GM23338 (cell line): ENCODE measurements around the gene KLF14. TPM values are rescaled to one million over a fixed set of nuclear protein-coding genes. Genes with fewer than 3 reads are reported as not detected.
"Not testable (repeated sequence)": the region's sequence is repeated elsewhere in the genome, so short reads cannot be mapped to it uniquely, and the experiment has no call there.

Source experiments
- ATAC-seq: fragments of 200-7000 bp; cut with Tn5 transposase; 3 replicates; pipeline ENCODE4 v1.9.1; 2020
- DNase-seq: peaks from one replicate; pipeline ENCODE4 v3.0.0-alpha.2; 2015; ENCODE audit warnings: low spot score
- H2AFZ ChIP-seq: fragments of 200-600 bp; sonication (generic); 2 replicates; pipeline ENCODE4 v1.8.0; 2016; ENCODE audit warnings: antibody characterized with exemption, mild to moderate bottlenecking, moderate library complexity
- H3F3A ChIP-seq: fragments of 200-600 bp; sonication (generic); replicated peaks from 2 replicates; pipeline ENCODE4 v1.8.0; 2017; ENCODE audit warnings: antibody characterized with exemption, mixed run types, low read depth
- H3K27ac ChIP-seq: fragments of 200-600 bp; sonication (generic); 2 replicates; pipeline ENCODE4 v1.6.1; 2016; ENCODE audit warnings: low read depth
- H3K27me3 ChIP-seq: fragments of 200-600 bp; sonication (generic); 2 replicates; pipeline ENCODE4 v1.8.0; 2016; ENCODE audit warnings: mild to moderate bottlenecking, mixed run types, moderate library complexity; ENCODE audit not compliant: insufficient read depth
- H3K36me3 ChIP-seq: fragments of 200-600 bp; sonication (generic); 2 replicates; pipeline ENCODE4 v1.8.0; 2016; ENCODE audit warnings: mild to moderate bottlenecking; ENCODE audit not compliant: insufficient read depth
- H3K4me1 ChIP-seq: fragments of 200-600 bp; sonication (generic); 2 replicates; pipeline ENCODE4 v1.8.0; 2016; ENCODE audit warnings: mild to moderate bottlenecking, moderate library complexity; ENCODE audit not compliant: insufficient read depth
- H3K4me2 ChIP-seq: fragments of 200-600 bp; sonication (generic); 2 replicates; pipeline ENCODE4 v1.7.1; 2017; ENCODE audit warnings: mixed run types
- H3K4me3 ChIP-seq: fragments of 200-600 bp; sonication (generic); 2 replicates; pipeline ENCODE4 v1.6.1; 2016; ENCODE audit warnings: mixed run types
- H3K79me2 ChIP-seq: fragments of 200-600 bp; sonication (generic); replicated peaks from 2 replicates; pipeline ENCODE4 v1.8.0; 2017; ENCODE audit warnings: mild to moderate bottlenecking; ENCODE audit not compliant: insufficient read depth
- H3K9me2 ChIP-seq: fragments of 200-600 bp; sonication (generic); 2 replicates; pipeline ENCODE4 v1.8.0; 2017; ENCODE audit not compliant: insufficient read depth
- H4K20me1 ChIP-seq: fragments of 200-600 bp; sonication (generic); replicated peaks from 2 replicates; pipeline ENCODE4 v1.8.0; 2017; ENCODE audit warnings: mild to moderate bottlenecking; ENCODE audit not compliant: insufficient read depth
- H3K27ac Mint-ChIP-seq: 2 replicates; pipeline ENCODE4 v1.8.0; 2020; ENCODE audit warnings: inconsistent platforms, mild to moderate bottlenecking, moderate library complexity, mixed read lengths
- H3K27me3 Mint-ChIP-seq: 3 replicates; pipeline ENCODE4 v1.8.0; 2022; ENCODE audit warnings: low read depth, mild to moderate bottlenecking, moderate library complexity, mixed read lengths, inconsistent platforms; ENCODE audit not compliant: insufficient read depth, poor library complexity
- H3K36me3 Mint-ChIP-seq: 3 replicates; pipeline ENCODE4 v1.8.0; 2021; ENCODE audit warnings: low read depth, mild to moderate bottlenecking, inconsistent platforms, moderate library complexity, mixed read lengths
- H3K4me1 Mint-ChIP-seq: 3 replicates; pipeline ENCODE4 v1.8.0; 2020; ENCODE audit warnings: mild to moderate bottlenecking, inconsistent platforms, mixed read lengths
- H3K4me3 Mint-ChIP-seq: 3 replicates; pipeline ENCODE4 v1.8.0; 2021; ENCODE audit warnings: moderate library complexity, mild to moderate bottlenecking, inconsistent platforms, mixed read lengths
- H3K9me3 Mint-ChIP-seq: 3 replicates; pipeline ENCODE4 v1.8.0; 2020; ENCODE audit warnings: moderate library complexity, mild to moderate bottlenecking, inconsistent platforms, mixed read lengths
- ZNF114 ChIP-seq: fragments of 250-450 bp; sonication (Bioruptor Pico); IDR thresholded peaks from 2 replicates; pipeline ENCODE4 v1.5.0; 2020; ENCODE audit warnings: mild to moderate bottlenecking, moderate library complexity
- polyA plus RNA-seq: library from polyadenylated mRNA; unstranded; fragments of >200 nt; fragmentation: Nextera tagmentation; extraction: Ambion mirVana; gene quantifications from 2 replicates; pipeline ENCODE4 v1.2.1, GENCODE V29; 2016
- total RNA-seq: library from RNA; depleted of rRNA; stranded (reverse); fragments of >200 nt; shearing (Covaris generic); gene quantifications from 2 replicates; pipeline ENCODE4 v1.2.3, GENCODE V29; 2014
- TF ChIP-seq, protein P1 (sequence below): fragments of 250-450 bp; sonication (Bioruptor Pico); IDR thresholded peaks from 2 replicates; pipeline ENCODE4 v1.5.0; 2020; ENCODE audit warnings: mild to moderate bottlenecking, moderate library complexity
- TF ChIP-seq, protein P2 (sequence below), 2 experiments: fragments of 200-600 bp in 1 of 2; sonication (generic) in 1 of 2; conservative IDR thresholded peaks; 2 replicates each; pipeline versions ENCODE4 v1.5.1 to v1.6.1; 2016 to 2017; ENCODE audit warnings: antibody characterized with exemption in 2 of 2, low read depth in 2 of 2, mild to moderate bottlenecking in 2 of 2, moderate library complexity in 1 of 2

KLF14 gene
- total and polyA plus RNA-seq, 2 experiments from 2014 or later, result not detected

DNA sequence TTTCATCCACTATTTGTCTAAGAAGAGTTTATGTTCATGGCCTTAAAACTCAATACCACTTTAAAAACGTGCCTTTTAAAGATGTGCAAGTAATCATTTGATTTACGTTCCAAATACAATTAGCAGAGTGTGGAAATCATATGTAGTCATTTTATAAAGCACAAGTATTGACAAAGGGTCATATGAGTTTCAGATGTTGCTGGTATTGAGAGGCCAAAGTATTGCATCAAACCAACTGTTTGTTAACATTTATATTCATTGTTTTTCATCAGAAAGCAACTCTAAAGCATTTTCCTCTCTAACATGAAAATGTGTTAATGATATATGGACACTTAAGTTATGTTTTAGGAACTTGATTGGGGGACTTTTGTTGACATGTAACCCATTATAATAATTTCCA lies 36.2 kb downstream of the KLF14 start (continued):
- TF ChIP-seq, protein P1, sequence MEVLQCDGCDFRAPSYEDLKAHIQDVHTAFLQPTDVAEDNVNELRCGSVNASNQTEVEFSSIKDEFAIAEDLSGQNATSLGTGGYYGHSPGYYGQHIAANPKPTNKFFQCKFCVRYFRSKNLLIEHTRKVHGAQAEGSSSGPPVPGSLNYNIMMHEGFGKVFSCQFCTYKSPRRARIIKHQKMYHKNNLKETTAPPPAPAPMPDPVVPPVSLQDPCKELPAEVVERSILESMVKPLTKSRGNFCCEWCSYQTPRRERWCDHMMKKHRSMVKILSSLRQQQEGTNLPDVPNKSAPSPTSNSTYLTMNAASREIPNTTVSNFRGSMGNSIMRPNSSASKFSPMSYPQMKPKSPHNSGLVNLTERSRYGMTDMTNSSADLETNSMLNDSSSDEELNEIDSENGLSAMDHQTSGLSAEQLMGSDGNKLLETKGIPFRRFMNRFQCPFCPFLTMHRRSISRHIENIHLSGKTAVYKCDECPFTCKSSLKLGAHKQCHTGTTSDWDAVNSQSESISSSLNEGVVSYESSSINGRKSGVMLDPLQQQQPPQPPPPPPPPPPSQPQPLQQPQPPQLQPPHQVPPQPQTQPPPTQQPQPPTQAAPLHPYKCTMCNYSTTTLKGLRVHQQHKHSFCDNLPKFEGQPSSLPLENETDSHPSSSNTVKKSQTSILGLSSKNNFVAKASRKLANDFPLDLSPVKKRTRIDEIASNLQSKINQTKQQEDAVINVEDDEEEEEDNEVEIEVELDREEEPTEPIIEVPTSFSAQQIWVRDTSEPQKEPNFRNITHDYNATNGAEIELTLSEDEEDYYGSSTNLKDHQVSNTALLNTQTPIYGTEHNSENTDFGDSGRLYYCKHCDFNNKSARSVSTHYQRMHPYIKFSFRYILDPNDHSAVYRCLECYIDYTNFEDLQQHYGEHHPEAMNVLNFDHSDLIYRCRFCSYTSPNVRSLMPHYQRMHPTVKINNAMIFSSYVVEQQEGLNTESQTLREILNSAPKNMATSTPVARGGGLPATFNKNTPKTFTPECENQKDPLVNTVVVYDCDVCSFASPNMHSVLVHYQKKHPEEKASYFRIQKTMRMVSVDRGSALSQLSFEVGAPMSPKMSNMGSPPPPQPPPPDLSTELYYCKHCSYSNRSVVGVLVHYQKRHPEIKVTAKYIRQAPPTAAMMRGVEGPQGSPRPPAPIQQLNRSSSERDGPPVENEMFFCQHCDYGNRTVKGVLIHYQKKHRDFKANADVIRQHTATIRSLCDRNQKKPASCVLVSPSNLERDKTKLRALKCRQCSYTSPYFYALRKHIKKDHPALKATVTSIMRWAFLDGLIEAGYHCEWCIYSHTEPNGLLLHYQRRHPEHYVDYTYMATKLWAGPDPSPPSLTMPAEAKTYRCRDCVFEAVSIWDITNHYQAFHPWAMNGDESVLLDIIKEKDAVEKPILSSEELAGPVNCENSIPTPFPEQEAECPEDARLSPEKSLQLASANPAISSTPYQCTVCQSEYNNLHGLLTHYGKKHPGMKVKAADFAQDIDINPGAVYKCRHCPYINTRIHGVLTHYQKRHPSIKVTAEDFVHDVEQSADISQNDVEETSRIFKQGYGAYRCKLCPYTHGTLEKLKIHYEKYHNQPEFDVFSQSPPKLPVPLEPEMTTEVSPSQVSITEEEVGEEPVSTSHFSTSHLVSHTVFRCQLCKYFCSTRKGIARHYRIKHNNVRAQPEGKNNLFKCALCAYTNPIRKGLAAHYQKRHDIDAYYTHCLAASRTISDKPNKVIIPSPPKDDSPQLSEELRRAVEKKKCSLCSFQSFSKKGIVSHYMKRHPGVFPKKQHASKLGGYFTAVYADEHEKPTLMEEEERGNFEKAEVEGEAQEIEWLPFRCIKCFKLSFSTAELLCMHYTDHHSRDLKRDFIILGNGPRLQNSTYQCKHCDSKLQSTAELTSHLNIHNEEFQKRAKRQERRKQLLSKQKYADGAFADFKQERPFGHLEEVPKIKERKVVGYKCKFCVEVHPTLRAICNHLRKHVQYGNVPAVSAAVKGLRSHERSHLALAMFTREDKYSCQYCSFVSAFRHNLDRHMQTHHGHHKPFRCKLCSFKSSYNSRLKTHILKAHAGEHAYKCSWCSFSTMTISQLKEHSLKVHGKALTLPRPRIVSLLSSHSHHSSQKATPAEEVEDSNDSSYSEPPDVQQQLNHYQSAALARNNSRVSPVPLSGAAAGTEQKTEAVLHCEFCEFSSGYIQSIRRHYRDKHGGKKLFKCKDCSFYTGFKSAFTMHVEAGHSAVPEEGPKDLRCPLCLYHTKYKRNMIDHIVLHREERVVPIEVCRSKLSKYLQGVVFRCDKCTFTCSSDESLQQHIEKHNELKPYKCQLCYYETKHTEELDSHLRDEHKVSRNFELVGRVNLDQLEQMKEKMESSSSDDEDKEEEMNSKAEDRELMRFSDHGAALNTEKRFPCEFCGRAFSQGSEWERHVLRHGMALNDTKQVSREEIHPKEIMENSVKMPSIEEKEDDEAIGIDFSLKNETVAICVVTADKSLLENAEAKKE, result no peak

DNA sequence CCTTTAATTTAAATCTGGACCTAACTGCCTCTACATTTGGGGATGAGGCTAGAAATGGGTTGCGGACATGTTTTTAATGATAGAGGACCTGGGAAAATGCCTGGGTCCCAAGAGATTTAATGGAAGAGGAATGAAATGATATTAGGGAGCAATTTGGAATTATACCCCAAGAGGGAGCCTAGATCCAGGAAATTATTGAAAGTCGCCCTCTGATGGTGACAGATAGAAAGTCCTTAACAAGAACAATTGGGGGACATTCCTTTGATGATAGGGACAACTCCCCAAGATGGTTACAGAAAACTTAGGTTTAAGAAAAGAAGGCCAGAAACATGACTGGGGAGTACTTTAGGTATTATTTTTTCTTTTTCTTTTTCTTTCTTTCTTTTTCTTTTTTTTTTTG lies 38.2 kb downstream of the KLF14 start:
- Histone ChIP-seq H4K20me1 (no peaks in the 10 kb centered on the region), H3K36me3 (no peaks in the 10 kb centered on the region), H3K27ac (no peak overlapping the region), H3F3A (no peaks in the 10 kb centered on the region), H3K4me3 (no peak overlapping the region), H3K27me3 (no peaks in the 10 kb centered on the region), H3K4me1 (no peaks in the 10 kb centered on the region), H3K9me2 (no peaks in the 10 kb centered on the region), H2AFZ (no peak overlapping the region), H3K4me2 (no peak overlapping the region), H3K79me2 (no peaks in the 10 kb centered on the region)
- DNase-seq (peak; percentile 80), ATAC-seq (peak; percentile 71)
- Mint-ChIP-seq H3K4me1 (no peaks in the 10 kb centered on the region), H3K27ac (no peak overlapping the region), H3K4me3 (no peak overlapping the region), H3K27me3 (peaks cover 4% of the 10 kb centered on the region), H3K36me3 (no peaks in the 10 kb centered on the region), H3K9me3 (peaks cover 14% of the 10 kb centered on the region)
- TF ChIP-seq, protein P2, sequence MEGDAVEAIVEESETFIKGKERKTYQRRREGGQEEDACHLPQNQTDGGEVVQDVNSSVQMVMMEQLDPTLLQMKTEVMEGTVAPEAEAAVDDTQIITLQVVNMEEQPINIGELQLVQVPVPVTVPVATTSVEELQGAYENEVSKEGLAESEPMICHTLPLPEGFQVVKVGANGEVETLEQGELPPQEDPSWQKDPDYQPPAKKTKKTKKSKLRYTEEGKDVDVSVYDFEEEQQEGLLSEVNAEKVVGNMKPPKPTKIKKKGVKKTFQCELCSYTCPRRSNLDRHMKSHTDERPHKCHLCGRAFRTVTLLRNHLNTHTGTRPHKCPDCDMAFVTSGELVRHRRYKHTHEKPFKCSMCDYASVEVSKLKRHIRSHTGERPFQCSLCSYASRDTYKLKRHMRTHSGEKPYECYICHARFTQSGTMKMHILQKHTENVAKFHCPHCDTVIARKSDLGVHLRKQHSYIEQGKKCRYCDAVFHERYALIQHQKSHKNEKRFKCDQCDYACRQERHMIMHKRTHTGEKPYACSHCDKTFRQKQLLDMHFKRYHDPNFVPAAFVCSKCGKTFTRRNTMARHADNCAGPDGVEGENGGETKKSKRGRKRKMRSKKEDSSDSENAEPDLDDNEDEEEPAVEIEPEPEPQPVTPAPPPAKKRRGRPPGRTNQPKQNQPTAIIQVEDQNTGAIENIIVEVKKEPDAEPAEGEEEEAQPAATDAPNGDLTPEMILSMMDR (conservative IDR thresholded peaks at IDR 0.05; ENCODE audit: low read depth in 2 of 2), result peak; percentile 72
- no peak for TF ChIP-seq ZNF114 (CRISPR knock-in tag)

- not testable (repeated sequence) for H3K36me3 Mint-ChIP-seq, ATAC-seq
These were observed 41.6 kb downstream of the KLF14 start for GRCh38 chr7:130692396-130692795.

More at GRCh38 chr7:130692396-130692795, 41.6 kb downstream of the KLF14 start:
- peaks cover 20% of the 10 kb centered on the region for H3K9me3 Mint-ChIP-seq
- not testable (repeated sequence) for H3K9me2 ChIP-seq, H3K27ac Mint-ChIP-seq, H3K27me3 ChIP-seq, H3K4me2 ChIP-seq, DNase-seq, H3K27me3 Mint-ChIP-seq, H3K27ac ChIP-seq, H3K79me2 ChIP-seq, H4K20me1 ChIP-seq, H3K4me3 Mint-ChIP-seq, H3K36me3 ChIP-seq, H3K4me3 ChIP-seq, H2AFZ ChIP-seq, H3F3A ChIP-seq, H3K4me1 ChIP-seq, H3K4me1 Mint-ChIP-seq
